CD14-positive monocyte (primary cell): ENCODE results near the gene PTPRU. TPM values are rescaled to one million over a fixed set of nuclear protein-coding genes. Genes with fewer than 3 reads are reported as not detected.

Experiments used
- DNase-seq, 3 donors: peaks; one replicate each; pipeline ENCODE4 v3.0.0-alpha.2; 2011 to 2022
- H2AFZ ChIP-seq: 2 replicates; pipeline ENCODE4 v1.6.0; 2012; ENCODE audit warnings: mild to moderate bottlenecking, low read depth, low read length, inconsistent platforms; ENCODE audit not compliant: insufficient read depth, poor library complexity, severe bottlenecking
- H3K27ac ChIP-seq, 2 donors: 1 replicate in 1 of 2; 2 replicates in 1 of 2; pipeline ENCODE4 v1.5.1; 2012 to 2013; ENCODE audit warnings: low read length in 2 of 2, control low read depth in 1 of 2, inconsistent platforms in 1 of 2, low read depth in 1 of 2, mild to moderate bottlenecking in 1 of 2
- H3K27me3 ChIP-seq, 2 donors: one replicate each; pipeline versions ENCODE4 v1.6.0 to v1.6.1; 2011 to 2013; ENCODE audit warnings: low read length in 2 of 2; ENCODE audit not compliant: control insufficient read depth in 2 of 2, insufficient read depth in 2 of 2
- H3K36me3 ChIP-seq, 2 donors: replicated peaks in 1 of 2; 1 replicate in 1 of 2; 2 replicates in 1 of 2; pipeline versions ENCODE4 v1.5.1 to v1.6.1; 2012 to 2013; ENCODE audit warnings: low read length in 2 of 2, control low read depth in 1 of 2, inconsistent platforms in 1 of 2, mild to moderate bottlenecking in 1 of 2; ENCODE audit not compliant: insufficient read depth in 2 of 2, control insufficient read depth in 1 of 2
- H3K4me1 ChIP-seq, 2 donors: 1 replicate in 1 of 2; 2 replicates in 1 of 2; pipeline versions ENCODE4 v1.5.1 to v1.6.1; 2012 to 2013; ENCODE audit warnings: low read length in 2 of 2, control low read depth in 1 of 2, inconsistent platforms in 1 of 2, mild to moderate bottlenecking in 1 of 2, moderate library complexity in 1 of 2; ENCODE audit not compliant: insufficient read depth in 2 of 2, control insufficient read depth in 1 of 2
- H3K4me2 ChIP-seq: replicated peaks from 2 replicates; pipeline ENCODE3; 2012; ENCODE audit warnings: low read length, moderate library complexity, mild to moderate bottlenecking; ENCODE audit not compliant: poor library complexity, severe bottlenecking; ENCODE audit errors: extremely low read depth
- H3K4me3 ChIP-seq, 3 experiments: fragments of 200-600 bp in 1 of 3; sonication (generic) in 1 of 3; replicated peaks in 1 of 3; 1 replicate in 2 of 3; 2 replicates in 1 of 3; pipeline ENCODE4 v1.5.1; 2011 to 2013; ENCODE audit warnings: low read length in 3 of 3, mild to moderate bottlenecking in 3 of 3, control low read depth in 2 of 3, low read depth in 2 of 3, inconsistent platforms in 1 of 3, moderate library complexity in 1 of 3
- H3K79me2 ChIP-seq: 2 replicates; pipeline ENCODE4 v1.6.0; 2012; ENCODE audit warnings: mild to moderate bottlenecking, control low read depth, inconsistent platforms, low read length, moderate library complexity; ENCODE audit not compliant: insufficient read depth
- H3K9ac ChIP-seq: 2 replicates; pipeline ENCODE4 v1.6.0; 2017; ENCODE audit warnings: low read length, mild to moderate bottlenecking; ENCODE audit not compliant: insufficient read depth, poor library complexity, severe bottlenecking
- H3K9me3 ChIP-seq, 2 donors: replicated peaks in 1 of 2; 1 replicate in 1 of 2; 2 replicates in 1 of 2; pipeline versions ENCODE4 v1.5.1 to v1.6.1; 2012 to 2013; ENCODE audit warnings: low read length in 2 of 2, control low read depth in 1 of 2; ENCODE audit not compliant: control insufficient read depth in 1 of 2, insufficient read depth in 1 of 2
- H4K20me1 ChIP-seq: 2 replicates; pipeline ENCODE4 v1.6.0; 2012; ENCODE audit warnings: mild to moderate bottlenecking, low read length, control low read depth, moderate library complexity; ENCODE audit not compliant: insufficient read depth
- H3K27ac Mint-ChIP-seq, 7 donors: one replicate each; pipeline ENCODE4 v1.8.0; 2020; ENCODE audit warnings: mild to moderate bottlenecking in 7 of 7, mixed read lengths in 7 of 7, moderate library complexity in 6 of 7, inconsistent platforms in 2 of 7
- H3K27me3 Mint-ChIP-seq, 3 donors: one replicate each; pipeline ENCODE4 v1.8.0; 2021 to 2022; ENCODE audit warnings: low read depth in 3 of 3, mild to moderate bottlenecking in 3 of 3, mixed read lengths in 3 of 3, moderate library complexity in 3 of 3, inconsistent platforms in 1 of 3
- H3K36me3 Mint-ChIP-seq, 2 donors: one replicate each; pipeline ENCODE4 v1.8.0; 2020; ENCODE audit warnings: mixed read lengths in 2 of 2, inconsistent platforms in 1 of 2, mild to moderate bottlenecking in 1 of 2
- H3K4me1 Mint-ChIP-seq: one replicate; pipeline ENCODE4 v1.8.0; 2020; ENCODE audit warnings: mild to moderate bottlenecking, mixed read lengths
- H3K4me3 Mint-ChIP-seq, 2 donors: one replicate each; pipeline ENCODE4 v1.8.0; 2020; ENCODE audit warnings: mild to moderate bottlenecking in 2 of 2, mixed read lengths in 2 of 2, moderate library complexity in 1 of 2
- H3K9me3 Mint-ChIP-seq, 7 donors: one replicate each; pipeline ENCODE4 v1.8.0; 2020 to 2022; ENCODE audit warnings: mixed read lengths in 7 of 7, mild to moderate bottlenecking in 6 of 7, moderate library complexity in 6 of 7, inconsistent platforms in 2 of 7
- WGBS: methylation state at CpG from one replicate; pipeline ENCODE4 v1.1.5; 2013; ENCODE audit warnings: missing lambda C conversion rate; ENCODE audit not compliant: insufficient coverage; 5-methylcytosine and 5-hydroxymethylcytosine counted together
- intact Hi-C, 2 donors: fragments of 100-400 bp; cut with micrococcal nuclease; formaldehyde crosslinking; loops; one replicate each; pipeline versions ENCODE4 v1.15.0 to v1.15.1; 2023
- polyA plus RNA-seq, 3 donors: library from polyadenylated mRNA; depleted of rRNA in 1 of 3; unstranded in 2 of 3; stranded (reverse) in 1 of 3; fragments of 300-500 nt in 2 of 3; fragments of >200 nt in 1 of 3; fragmentation: Illumina TruSeq in 2 of 3; gene quantifications; 1 replicate in 2 of 3; 2 replicates in 1 of 3; pipeline ENCODE4 v1.2.3, GENCODE V29; 2012 to 2021
- TF ChIP-seq, protein P1 (sequence below): fragments of 200-600 bp; IDR thresholded peaks from one replicate; pipeline ENCODE4 v1.8.0; 2022; ENCODE audit warnings: antibody characterized with exemption, mild to moderate bottlenecking

The PTPRU gene
- polyA plus RNA-seq, 3 donors, result 0.42 to 1.4 TPM; not detected in 1

DNA sequence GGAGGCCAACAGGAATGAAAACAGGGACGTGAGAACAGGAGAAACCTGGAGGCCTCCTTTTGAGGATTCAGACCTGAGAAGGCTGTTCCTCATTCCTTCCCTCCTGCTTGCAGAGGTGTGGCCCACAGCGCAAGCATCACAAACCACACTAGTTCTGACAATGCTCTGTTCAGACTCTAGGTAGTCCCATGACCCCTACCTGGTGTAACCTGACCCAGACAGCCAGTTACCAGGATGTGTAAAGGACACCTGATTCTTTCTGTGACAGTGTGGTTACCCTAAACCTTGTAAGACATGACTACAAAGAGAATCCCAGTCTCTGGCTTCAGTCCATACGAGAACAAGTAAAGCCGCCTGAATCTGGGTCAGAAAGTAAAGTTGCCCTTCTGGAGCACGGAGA, 8.8 kb upstream of the PTPRU start:
- peaks cover 17% of the 10 kb centered on the region for H3K4me1 Mint-ChIP-seq
- no peaks in the 10 kb centered on the region for H4K20me1 ChIP-seq
- no peaks in the 10 kb centered on the region for H3K9me3 ChIP-seq
- no peaks in the 10 kb centered on the region for H3K27me3 ChIP-seq
- H2AFZ ChIP-seq, result no peak overlapping the region
- H3K27ac Mint-ChIP-seq, result no peak overlapping the region
- peaks cover 7% of the 10 kb centered on the region for H3K79me2 ChIP-seq
- no peak overlapping the region for H3K4me2 ChIP-seq
- H3K4me1 ChIP-seq, result peaks cover 15% of the 10 kb centered on the region in 2 donors
- H3K36me3 Mint-ChIP-seq, result peaks cover 9% of the 10 kb centered on the region in 2 donors
- TF ChIP-seq, protein P1, sequence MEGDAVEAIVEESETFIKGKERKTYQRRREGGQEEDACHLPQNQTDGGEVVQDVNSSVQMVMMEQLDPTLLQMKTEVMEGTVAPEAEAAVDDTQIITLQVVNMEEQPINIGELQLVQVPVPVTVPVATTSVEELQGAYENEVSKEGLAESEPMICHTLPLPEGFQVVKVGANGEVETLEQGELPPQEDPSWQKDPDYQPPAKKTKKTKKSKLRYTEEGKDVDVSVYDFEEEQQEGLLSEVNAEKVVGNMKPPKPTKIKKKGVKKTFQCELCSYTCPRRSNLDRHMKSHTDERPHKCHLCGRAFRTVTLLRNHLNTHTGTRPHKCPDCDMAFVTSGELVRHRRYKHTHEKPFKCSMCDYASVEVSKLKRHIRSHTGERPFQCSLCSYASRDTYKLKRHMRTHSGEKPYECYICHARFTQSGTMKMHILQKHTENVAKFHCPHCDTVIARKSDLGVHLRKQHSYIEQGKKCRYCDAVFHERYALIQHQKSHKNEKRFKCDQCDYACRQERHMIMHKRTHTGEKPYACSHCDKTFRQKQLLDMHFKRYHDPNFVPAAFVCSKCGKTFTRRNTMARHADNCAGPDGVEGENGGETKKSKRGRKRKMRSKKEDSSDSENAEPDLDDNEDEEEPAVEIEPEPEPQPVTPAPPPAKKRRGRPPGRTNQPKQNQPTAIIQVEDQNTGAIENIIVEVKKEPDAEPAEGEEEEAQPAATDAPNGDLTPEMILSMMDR, result no peak
- no peaks in the 10 kb centered on the region for H3K9me3 Mint-ChIP-seq
- WGBS, result 95% methylated on average over 4 of the region's 5 CpGs
- no peak overlapping the region for H3K9ac ChIP-seq
- H3K36me3 ChIP-seq, result peaks cover 0 to 6% of the 10 kb centered on the region in 2 donors
- H3K27me3 Mint-ChIP-seq, result peaks cover 0 to 2% (median 2%) of the 10 kb centered on the region in 3 donors
- no peak overlapping the region for H3K4me3 Mint-ChIP-seq
- no peak overlapping the region for H3K27ac ChIP-seq
- intact Hi-C loops, result no loop called here
- H3K4me3 ChIP-seq, result no peak overlapping the region
- DNase-seq, result no peak

DNA sequence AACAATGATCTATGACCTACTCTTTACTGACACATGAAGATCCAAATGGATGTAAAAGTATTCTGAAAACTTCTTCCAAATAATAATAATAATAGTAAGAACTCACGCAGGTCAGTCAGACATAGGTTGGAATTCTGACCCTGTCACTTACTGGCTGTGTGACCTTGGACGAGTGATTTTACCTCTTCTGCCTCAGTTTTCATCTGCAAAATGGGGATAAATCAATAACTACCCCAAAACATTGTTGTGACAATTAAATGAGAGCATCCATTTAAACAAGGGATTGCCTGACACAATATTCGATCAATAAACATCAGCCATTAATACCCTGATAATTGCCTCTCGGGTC, 6.1 kb upstream of the PTPRU start:
- H3K27me3 ChIP-seq, result peaks cover 0 to 11% of the 10 kb centered on the region in 2 donors
- Mint-ChIP-seq H3K36me3 (no peaks in the 10 kb centered on the region), H3K9me3 (no peaks in the 10 kb centered on the region), H3K4me1 (peaks cover 17% of the 10 kb centered on the region), H3K27ac (peak overlapping the region; percentile 80 to 92 (median 86)), H3K27me3 (peaks cover 9 to 16% (median 13%) of the 10 kb centered on the region in 3 donors), H3K4me3 (peak overlapping the region; percentile 88 to 95)
- peak overlapping the region; percentile 71 for H3K9ac ChIP-seq
- H3K9me3 ChIP-seq, result no peaks in the 10 kb centered on the region
- no peaks in the 10 kb centered on the region for H3K36me3 ChIP-seq
- H3K79me2 ChIP-seq, result peaks cover 7% of the 10 kb centered on the region
- peak overlapping the region; percentile 20 to 80 for H3K27ac ChIP-seq
- H4K20me1 ChIP-seq, result no peaks in the 10 kb centered on the region
- H3K4me2 ChIP-seq, result peak overlapping the region; percentile 78
- intact Hi-C loops, result no loop called here
- H3K4me1 ChIP-seq, result peaks cover 15% of the 10 kb centered on the region in 2 donors
- no peak for DNase-seq
- 3% methylated on average over 3 of the region's 4 CpGs for WGBS
- TF ChIP-seq, protein P1, result no peak
- peak overlapping the region; percentile 91 for H2AFZ ChIP-seq
- peak overlapping the region; percentile 52 to 88 (median 85) for H3K4me3 ChIP-seq
